Tibial nerve (tissue), 4 donors: ENCODE results near the gene GET3. TPM values are rescaled to one million over a fixed set of nuclear protein-coding genes. Genes with fewer than 3 reads are reported as not detected.

Experiments used
- DNase-seq, 2 donors: peaks; one replicate each; pipeline ENCODE4 v3.0.0-alpha.2; 2019; ENCODE audit warnings: low spot score in 2 of 2
- H3K27ac ChIP-seq, 4 donors: fragments of 200-600 bp; sonication (generic) in 3 of 4; one replicate each; pipeline ENCODE4 v1.5.1; 2017 to 2019; ENCODE audit warnings: mild to moderate bottlenecking in 1 of 4
- H3K27me3 ChIP-seq, 2 donors: fragments of 200-600 bp; sonication (generic) in 1 of 2; one replicate each; pipeline versions ENCODE4 v1.5.1 to v1.6.0; 2017 to 2019
- H3K36me3 ChIP-seq, 3 donors: fragments of 200-600 bp; sonication (generic); one replicate each; pipeline ENCODE4 v1.5.1; 2018 to 2019
- H3K4me1 ChIP-seq, 4 donors: fragments of 200-600 bp; sonication (generic) in 3 of 4; one replicate each; pipeline ENCODE4 v1.5.1; 2017 to 2019
- H3K4me3 ChIP-seq, 4 donors: fragments of 200-600 bp; sonication (generic) in 3 of 4; one replicate each; pipeline ENCODE4 v1.5.1; 2017 to 2019; ENCODE audit warnings: mild to moderate bottlenecking in 1 of 4, moderate library complexity in 1 of 4
- H3K9me3 ChIP-seq, 4 donors: fragments of 200-600 bp; sonication (generic) in 3 of 4; one replicate each; pipeline ENCODE4 v1.5.1; 2017 to 2019
- CTCF ChIP-seq, 5 experiments: fragments of 200-600 bp in 3 of 5; fragments of 450-650 bp in 2 of 5; sonication (generic) in 3 of 5; IDR thresholded peaks; one replicate each; pipeline ENCODE4 v1.5.1; 2016 to 2019; ENCODE audit warnings: antibody characterized with exemption in 5 of 5, mild to moderate bottlenecking in 3 of 5, moderate library complexity in 2 of 5
- EP300 ChIP-seq, 2 donors: sonication (generic); formaldehyde crosslinking; IDR thresholded peaks; one replicate each; pipeline ENCODE4 v1.6.1; 2017; ENCODE audit warnings: antibody characterized with exemption in 2 of 2, mild to moderate bottlenecking in 1 of 2
- POLR2A ChIP-seq, 2 donors: fragments of 450-650 bp; IDR thresholded peaks; one replicate each; pipeline ENCODE4 v1.6.1; 2017; ENCODE audit warnings: antibody characterized with exemption in 2 of 2, mild to moderate bottlenecking in 2 of 2, moderate library complexity in 2 of 2
- WGBS, 2 donors: methylation state at CpG; one replicate each; pipeline ENCODE4 v1.1.5; 2018; 5-methylcytosine and 5-hydroxymethylcytosine counted together
- total RNA-seq, 4 donors: library from RNA; depleted of rRNA; stranded (reverse); fragments of >200 nt; gene quantifications; one replicate each; pipeline ENCODE4 v1.1.0, GENCODE V29; 2016

GET3 gene
- total RNA-seq, 4 donors from 2014 or later, result 22.6 to 40.4 (median 36.3) TPM

GRCh38 chr19:12769689-12770088 is 32.4 kb downstream of the GET3 start:
- Histone ChIP-seq H3K36me3 (peaks cover 0 to 34% (median 0%) of the 10 kb centered on the region in 3 donors), H3K9me3 (no peaks in the 10 kb centered on the region), H3K4me1 (peaks cover 0 to 2% (median under 1%) of the 10 kb centered on the region in 4 donors), H3K4me3 (no peak overlapping the region), H3K27ac (no peak overlapping the region), H3K27me3 (no peaks in the 10 kb centered on the region)
- TF ChIP-seq POLR2A (IDR thresholded peaks at IDR 0.05), result no peak
- TF ChIP-seq EP300 (IDR thresholded peaks at IDR 0.05), result no peak
- TF ChIP-seq CTCF (IDR thresholded peaks at IDR 0.05), result no peak
- WGBS, 2 donors, result 29 to 56% methylated on average over 10 to 37 of the region's 37 CpGs
- no peak for DNase-seq

- H3K36me3 ChIP-seq, result peaks cover 0 to 28% (median 0%) of the 10 kb centered on the region in 3 donors
- no peak for TF ChIP-seq POLR2A (IDR thresholded peaks at IDR 0.05)
- TF ChIP-seq EP300 (IDR thresholded peaks at IDR 0.05), result no peak
- no peak for TF ChIP-seq CTCF (IDR thresholded peaks at IDR 0.05)
- peaks cover 0 to 7% (median 5%) of the 10 kb centered on the region in 4 donors for H3K4me1 ChIP-seq
- 92 to 94% methylated on average over 12 to 13 of the region's 13 CpGs for WGBS, 2 donors
- H3K27me3 ChIP-seq, result no peaks in the 10 kb centered on the region
- H3K27ac ChIP-seq, result no peak overlapping the region
- no peak for DNase-seq
- H3K4me3 ChIP-seq, result no peak overlapping the region
- H3K9me3 ChIP-seq, result no peaks in the 10 kb centered on the region
Measured at GRCh38 chr19:12770922-12771321, 33.6 kb downstream of the GET3 start.

GRCh38 chr19:12772323-12772722 is 35.0 kb downstream of the GET3 start:
- WGBS, 2 donors, result 57 to 65% methylated on average over 3 to 4 of the region's 4 CpGs
- no peak overlapping the region for H3K4me3 ChIP-seq

GRCh38 chr19:12773571-12773970 is 36.3 kb downstream of the GET3 start:
- Histone ChIP-seq H3K4me3 (no peak overlapping the region), H3K4me1 (peaks cover 0 to 22% (median 17%) of the 10 kb centered on the region in 4 donors), H3K36me3 (peaks cover 0 to 16% (median 0%) of the 10 kb centered on the region in 3 donors), H3K9me3 (no peaks in the 10 kb centered on the region), H3K27me3 (no peaks in the 10 kb centered on the region), H3K27ac (no peak overlapping the region)
- no peak for TF ChIP-seq EP300 (IDR thresholded peaks at IDR 0.05)
- peak in 1 of 5 experiments; percentile 7 for TF ChIP-seq CTCF (IDR thresholded peaks at IDR 0.05)
- TF ChIP-seq POLR2A (IDR thresholded peaks at IDR 0.05), result no peak
- 72 to 88% methylated on average over 2 of the region's 2 CpGs for WGBS, 2 donors
- no peak for DNase-seq

More at GRCh38 chr19:12772323-12772722, 35.0 kb downstream of the GET3 start:
- Histone ChIP-seq H3K4me1 (peaks cover 0 to 10% (median 8%) of the 10 kb centered on the region in 4 donors), H3K27me3 (no peaks in the 10 kb centered on the region), H3K9me3 (no peaks in the 10 kb centered on the region), H3K27ac (no peak overlapping the region), H3K36me3 (peaks cover 0 to 23% (median 0%) of the 10 kb centered on the region in 3 donors)
- no peak for DNase-seq
- TF ChIP-seq POLR2A (IDR thresholded peaks at IDR 0.05) (no peak), EP300 (IDR thresholded peaks at IDR 0.05) (no peak), CTCF (IDR thresholded peaks at IDR 0.05) (no peak)

GRCh38 chr19:12774588-12775555 is 37.6 kb downstream of the GET3 start, which contains the start of gene HOOK2:
HOOK2 (minus strand) TSS chr19:12775552; CDS start chr19:12775449, 103 bp downstream.
- Histone ChIP-seq H3K36me3 (peaks cover 0 to 11% (median 0%) of the 10 kb centered on the region in 3 donors), H3K4me1 (peaks cover 0 to 35% (median 30%) of the 10 kb centered on the region in 4 donors), H3K4me3 (peak within 1 kb of the TSS; percentile 55 to 60 (median 58)), H3K27me3 (no peaks in the 10 kb centered on the region), H3K9me3 (no peaks in the 10 kb centered on the region), H3K27ac (peak within 1 kb of the TSS; percentile 71 to 87 (median 75))
- DNase-seq, result peak; percentile 19 to 25
- WGBS, 2 donors, result 21 to 53% methylated on average over 17 to 47 of the region's 58 CpGs
- peak in 1 of 2 donors; percentile 3 for TF ChIP-seq POLR2A (IDR thresholded peaks at IDR 0.05)
- no peak for TF ChIP-seq CTCF (IDR thresholded peaks at IDR 0.05)
